ENCODE data around the gene MYOZ2.
"Not testable (repeated sequence)": the region's sequence is repeated elsewhere in the genome, so short reads cannot be mapped to it uniquely, and the experiment has no call there.

MYOZ2 gene

GRCh38 chr4:119130365-119131065, 5.1 kb upstream of the MYOZ2 start:
- DNase-seq: no peak

- DNase-seq: no peak
Observed at GRCh38 chr4:119131164-119131563, 4.5 kb upstream of the MYOZ2 start.

- no peak for DNase-seq
Observed at GRCh38 chr4:119132306-119132705, 3.3 kb upstream of the MYOZ2 start.

GRCh38 chr4:119136546-119136945, 914 bp downstream of the MYOZ2 start:
- no peak for DNase-seq

DNA sequence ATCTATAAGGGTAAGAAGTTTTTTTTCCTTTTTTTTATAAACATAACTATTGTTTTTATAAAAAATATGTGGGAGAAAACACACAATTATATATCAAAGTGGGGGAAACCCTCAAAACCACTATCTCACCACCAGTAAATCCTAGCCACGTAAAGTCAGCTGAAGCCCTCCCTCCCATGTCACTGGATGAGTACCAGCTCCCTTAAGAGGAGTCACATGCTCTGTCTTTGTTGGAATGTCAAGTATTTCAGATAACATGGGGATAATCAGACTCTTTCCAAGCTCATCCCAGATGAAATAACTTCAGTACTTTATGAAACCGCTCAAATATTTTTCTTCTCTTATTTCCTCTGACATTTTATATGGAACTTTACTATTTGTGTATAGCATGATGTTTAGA, 2.4 kb downstream of the MYOZ2 start:
- no peak for DNase-seq

DNA sequence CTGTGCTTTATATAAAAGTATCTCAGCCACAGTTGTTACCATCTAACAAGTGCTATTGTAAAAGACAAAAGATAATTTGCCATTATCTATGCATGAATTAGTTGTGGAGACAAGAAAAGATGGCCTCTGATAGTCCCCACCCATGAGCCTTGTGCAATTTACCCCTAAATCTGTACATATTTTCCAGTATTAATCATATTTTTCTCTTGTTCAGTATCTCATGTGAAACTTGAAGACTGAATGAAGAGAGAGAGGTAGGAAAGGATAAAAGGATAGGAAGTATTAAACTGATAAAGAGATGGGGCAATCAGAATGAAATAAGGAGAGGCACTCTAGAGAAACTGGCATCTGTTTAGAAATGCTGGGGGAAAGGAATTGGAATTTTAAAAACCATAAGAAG, 3.7 kb downstream of the MYOZ2 start:
- no peak for DNase-seq

GRCh38 chr4:119139822-119140252, 4.2 kb downstream of the MYOZ2 start:
- DNase-seq: no peak

DNA sequence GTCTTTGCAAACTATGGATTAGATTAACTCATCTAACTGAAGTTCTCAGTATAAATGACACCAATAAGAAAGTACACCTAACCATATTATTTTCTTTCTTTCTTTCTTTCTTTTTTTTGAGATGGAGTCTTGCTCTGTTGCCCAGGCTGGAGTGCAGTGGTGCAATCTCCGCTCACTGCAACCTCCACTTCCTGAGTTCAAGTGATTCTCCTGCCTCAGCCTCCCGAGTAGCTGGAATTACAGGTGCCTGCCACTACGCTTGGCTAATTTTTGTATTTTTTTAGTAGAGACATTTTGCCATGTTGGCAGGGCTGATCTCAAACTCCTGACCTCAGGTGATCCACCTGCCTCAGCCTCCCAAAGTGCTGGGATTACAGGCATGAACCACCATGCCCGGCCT, 5.7 kb downstream of the MYOZ2 start:
- DNase-seq: not testable (repeated sequence)

DNA sequence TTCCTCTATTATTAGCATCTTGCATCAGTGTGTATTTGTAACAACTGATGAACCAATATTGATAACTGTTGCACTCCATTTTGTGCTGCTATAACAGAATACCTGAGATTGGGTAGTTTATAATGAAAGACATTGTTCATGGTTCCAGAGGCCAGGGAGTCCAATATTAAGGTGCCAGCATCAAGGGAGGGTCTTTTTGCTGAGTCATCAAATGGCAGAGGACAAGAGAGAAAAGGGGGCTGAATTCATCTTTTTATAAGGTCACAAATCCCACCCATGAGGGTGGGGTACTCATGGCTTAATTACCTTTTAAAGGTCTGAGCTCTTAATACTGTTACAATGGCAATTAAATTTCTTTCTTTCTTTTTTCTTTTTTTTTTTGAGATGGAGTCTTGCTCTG, 7.2 kb downstream of the MYOZ2 start:
- DNase-seq: no peak

DNA sequence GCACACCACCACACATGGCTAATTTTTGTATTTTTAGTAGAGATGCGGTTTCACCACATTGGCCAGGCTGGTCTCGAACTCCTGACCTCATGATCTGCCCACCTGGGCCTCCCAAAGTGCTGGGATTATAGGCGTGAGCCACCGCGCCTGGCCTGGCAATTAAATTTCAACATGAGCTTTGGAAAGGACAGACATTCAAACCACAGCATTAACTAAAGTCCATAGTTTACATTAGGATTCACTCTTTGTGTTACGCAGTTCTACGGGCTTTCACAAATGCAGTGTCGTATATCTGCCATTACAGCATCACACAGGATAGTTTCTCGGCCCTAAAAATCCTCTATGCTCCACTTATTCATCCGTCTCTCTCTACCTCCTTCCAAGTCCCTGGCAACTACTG, 7.7 kb downstream of the MYOZ2 start:
- DNase-seq: not testable (repeated sequence)

- no peak for DNase-seq
Observed at GRCh38 chr4:119149110-119149509, 13.5 kb downstream of the MYOZ2 start.

DNA sequence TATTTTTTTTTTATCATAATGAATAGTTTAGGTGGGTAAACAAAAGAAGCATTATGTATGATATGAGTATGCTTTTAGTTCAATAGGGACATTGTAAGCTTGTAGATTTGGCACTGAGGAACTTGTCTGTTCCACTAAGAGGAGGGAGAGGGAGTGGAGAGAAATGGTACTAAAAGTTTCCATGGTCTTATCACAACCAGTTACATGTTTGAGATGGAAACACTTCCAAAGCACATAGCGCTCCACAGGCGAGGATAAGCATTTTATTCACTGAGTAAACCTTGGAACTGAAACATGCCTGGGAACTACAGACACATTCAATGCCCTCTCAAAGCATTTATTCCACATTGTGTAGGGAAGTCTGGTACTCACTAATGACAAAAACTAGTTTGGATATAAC, 15.5 kb downstream of the MYOZ2 start:
- DNase-seq: no peak

DNA sequence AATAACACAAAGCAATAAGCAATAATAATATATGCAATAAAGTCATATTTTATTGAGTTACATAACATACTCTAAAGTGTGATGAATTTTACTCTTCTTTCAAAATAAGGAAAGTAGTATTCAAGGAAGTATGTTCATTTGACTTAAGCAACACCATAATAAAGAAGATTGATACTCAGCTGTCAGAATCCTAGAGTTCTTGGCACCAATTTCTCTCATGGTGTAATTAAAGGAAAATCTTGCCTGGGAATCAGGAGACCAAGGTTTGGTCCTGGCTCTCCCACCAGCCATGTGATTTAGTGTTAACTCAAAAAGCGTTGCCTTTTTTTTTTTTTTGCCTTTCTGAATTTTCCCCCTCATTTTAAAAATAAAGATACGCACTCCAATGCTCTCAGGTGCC, 17.1 kb downstream of the MYOZ2 start:
- DNase-seq: no peak

GRCh38 chr4:119162174-119162573, 26.5 kb downstream of the MYOZ2 start:
- no peak for DNase-seq

- DNase-seq: no peak
Observed at GRCh38 chr4:119165767-119166166, 30.1 kb downstream of the MYOZ2 start.

DNA sequence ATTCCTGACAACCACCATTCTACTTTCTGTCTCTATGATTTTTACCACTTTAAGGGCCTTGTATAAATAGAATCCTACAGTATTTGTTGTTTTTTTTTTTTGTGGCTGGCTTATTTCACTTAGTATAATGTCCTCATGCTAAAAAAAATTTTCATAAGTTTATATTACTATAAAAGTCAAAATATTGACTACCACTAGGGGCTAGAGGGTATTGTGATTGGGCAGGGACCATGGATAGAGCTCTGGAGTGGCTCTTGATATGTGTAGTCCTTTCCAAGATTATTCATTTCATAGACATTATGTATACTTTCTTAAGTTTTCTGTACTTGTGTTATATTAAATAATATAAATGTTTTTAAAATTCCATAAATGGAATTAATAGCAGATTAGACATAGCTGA, 34.6 kb downstream of the MYOZ2 start:
- no peak for DNase-seq

DNA sequence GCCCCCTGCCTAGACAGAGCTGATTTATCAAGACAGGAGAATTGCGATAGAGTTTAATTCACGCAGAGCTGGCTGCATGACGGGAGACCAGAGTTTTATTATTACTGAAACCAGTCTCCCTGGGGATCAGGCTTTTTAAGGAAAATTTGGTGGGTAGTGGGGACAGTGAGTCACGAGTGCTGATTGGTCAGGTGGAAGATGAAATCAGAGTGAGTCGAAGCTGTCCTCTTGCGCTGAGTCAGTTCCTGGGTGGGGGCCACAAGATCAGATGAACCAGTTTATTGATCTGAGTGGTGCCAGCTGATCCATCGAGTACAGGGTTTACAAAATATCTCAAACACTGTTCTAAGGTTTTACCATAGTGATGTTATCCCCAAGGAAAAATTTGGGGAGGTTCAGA, 36.6 kb downstream of the MYOZ2 start:
- no peak for DNase-seq

DNA sequence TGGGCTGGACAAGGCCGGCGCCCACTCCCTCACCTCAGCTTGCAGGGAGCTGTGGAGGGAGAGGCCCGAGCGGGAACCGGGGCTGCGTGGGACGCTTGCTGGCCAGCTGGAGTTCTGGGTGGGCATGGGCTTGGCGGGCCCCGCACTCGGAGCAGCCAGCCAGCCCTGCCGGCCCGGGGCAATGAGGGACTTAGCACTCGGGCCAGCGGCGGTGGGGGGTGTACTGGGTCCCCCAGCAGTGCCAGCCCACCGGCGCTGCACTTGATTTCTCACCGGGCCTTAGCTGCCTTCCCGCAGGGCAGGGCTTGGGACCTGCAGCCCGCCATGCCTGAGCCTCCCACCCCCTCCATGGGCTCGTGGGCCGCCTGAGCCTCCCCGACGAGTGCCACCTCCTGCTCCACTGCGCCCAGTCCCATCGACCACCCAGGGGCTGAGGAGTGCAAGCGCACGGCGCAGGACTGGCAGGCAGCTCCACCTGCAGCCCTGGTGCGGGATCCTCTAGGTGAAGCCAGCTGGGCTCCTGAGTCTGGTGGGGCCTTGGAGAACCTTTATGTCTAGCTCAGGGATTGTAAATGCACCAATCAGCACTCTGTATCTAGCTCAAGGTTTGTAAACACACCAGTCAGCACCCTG, 38.2 kb downstream of the MYOZ2 start:
- not testable (repeated sequence) for DNase-seq

DNA sequence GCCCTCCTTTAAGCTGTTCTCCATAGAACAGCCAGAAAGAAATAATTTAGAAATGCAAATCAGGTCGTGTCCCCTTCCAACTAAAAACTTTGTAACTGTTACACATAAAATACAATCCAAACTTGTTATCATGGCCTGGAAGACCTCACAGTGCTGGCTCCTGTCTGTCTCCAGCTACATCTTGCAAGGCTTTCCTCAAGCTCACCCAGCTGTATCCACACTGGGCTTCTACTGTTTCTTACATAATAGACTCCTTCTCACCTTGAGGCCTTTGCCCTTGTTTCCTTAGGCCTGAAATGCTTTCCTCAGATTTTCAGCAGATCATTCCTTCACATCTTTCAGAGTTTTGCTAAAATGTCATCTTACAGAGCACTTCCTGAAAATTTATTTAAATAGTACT, 43.4 kb downstream of the MYOZ2 start:
- DNase-seq: no peak

- DNase-seq: no peak
Observed at GRCh38 chr4:119184128-119184527, 48.5 kb downstream of the MYOZ2 start.

GRCh38 chr4:119189638-119190037, 54.0 kb downstream of the MYOZ2 start:
- DNase-seq: no peak

DNA sequence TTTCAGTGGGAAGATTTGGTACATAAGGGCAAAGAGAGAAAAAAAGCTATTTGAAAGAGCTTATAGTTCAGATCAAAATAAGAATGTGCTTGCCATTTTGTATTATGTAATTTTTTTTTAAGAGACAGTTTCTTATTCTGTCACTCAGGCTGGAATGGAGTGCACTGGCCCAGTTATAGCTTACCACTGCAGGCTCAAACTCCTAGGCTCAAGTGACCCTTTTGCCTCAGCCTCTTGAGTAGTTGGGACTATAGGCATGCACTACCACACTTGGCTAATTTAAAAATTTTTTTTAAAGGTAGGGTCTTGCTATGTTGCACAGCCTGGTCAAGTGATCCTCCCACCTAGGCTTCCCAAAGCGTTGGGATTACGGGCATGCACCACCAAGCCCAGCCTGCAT, 54.7 kb downstream of the MYOZ2 start:
- DNase-seq: no peak

DNA sequence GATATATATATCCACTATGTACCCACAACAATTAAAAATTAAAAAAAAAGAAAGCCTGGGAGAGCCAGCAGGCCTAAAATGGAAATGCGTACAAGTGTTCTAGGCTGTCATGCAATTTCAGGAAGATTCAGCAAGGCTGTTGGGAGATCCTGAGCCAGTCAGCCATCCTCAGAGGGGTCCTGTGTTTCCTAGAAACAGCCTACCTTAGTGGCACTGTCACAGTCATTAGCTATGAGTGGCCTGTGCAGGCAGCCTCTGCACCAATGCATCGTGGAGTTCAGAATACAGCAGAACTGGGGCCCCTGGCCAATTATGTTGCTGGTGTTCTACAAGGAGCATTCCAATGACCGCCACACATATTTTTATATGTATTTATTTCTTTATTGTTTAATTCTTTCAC, 55.9 kb downstream of the MYOZ2 start:
- no peak for DNase-seq

- DNase-seq: no peak
Observed at GRCh38 chr4:119197772-119198212, 62.2 kb downstream of the MYOZ2 start.

DNA sequence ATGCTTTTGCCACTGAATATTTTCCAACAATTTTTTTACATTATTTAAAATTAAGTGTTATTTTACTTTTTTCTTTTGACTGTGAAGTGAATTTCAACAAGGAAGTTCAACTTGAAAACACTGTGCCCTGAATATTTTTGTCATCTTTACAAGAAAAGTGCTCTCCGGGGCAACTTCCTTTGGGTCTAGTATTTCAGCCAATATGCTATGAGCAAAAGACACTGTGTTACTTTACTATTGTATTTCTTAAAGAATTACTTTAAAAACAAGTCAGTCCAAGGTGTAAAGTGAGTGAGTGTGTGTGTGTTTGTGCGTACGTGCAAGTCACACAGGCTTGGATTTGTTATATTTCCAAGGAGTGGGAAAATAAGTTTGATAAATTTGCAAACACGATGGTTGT, 69.3 kb downstream of the MYOZ2 start:
- DNase-seq: no peak

Data from activated CD8-positive, alpha-beta memory T cell treated with anti-CD3 and anti-CD28 coated beads, Interleukin-2, amount 50 U/mL, for 48 hours (primary cell).